CD4-positive, alpha-beta T cell (primary cell): ENCODE measurements around the gene HSFX1. TPM values are rescaled to one million over a fixed set of nuclear protein-coding genes. Genes with fewer than 3 reads are reported as not detected.
"Not testable (repeated sequence)": the region's sequence is repeated elsewhere in the genome, so short reads cannot be mapped to it uniquely, and the experiment has no call there.

ENCODE experiments used
- ATAC-seq: fragments of 200-7000 bp; cut with Tn5 transposase; one replicate; pipeline ENCODE4 v1.10.0; 2022; ENCODE audit warnings: mild to moderate bottlenecking; ENCODE audit not compliant: poor library complexity
- CTCF ChIA-PET: fragments of 350-600 bp; sonication (Branson Sonifier 250); formaldehyde crosslinking; loops from one replicate; lab custom pipeline; 2021; ENCODE audit warnings: antibody characterized with exemption, inconsistent platforms; lab: Charles Lee
- POLR2A ChIA-PET: fragments of 350-600 bp; sonication (Branson Sonifier 250); formaldehyde crosslinking; loops from one replicate; lab custom pipeline; 2021; ENCODE audit warnings: antibody characterized with exemption, inconsistent platforms; lab: Charles Lee
- DNase-seq, 14 experiments: peaks; one replicate each; pipeline ENCODE4 v3.0.0-alpha.2; 2013 to 2020; ENCODE audit warnings: mixed read lengths in 2 of 14
- H3K27ac ChIP-seq, 2 donors: one replicate each; pipeline versions ENCODE4 v1.5.1 to v1.7.0; 2013; ENCODE audit warnings: low read length in 2 of 2, low read depth in 1 of 2, mild to moderate bottlenecking in 1 of 2
- H3K27me3 ChIP-seq, 2 experiments: 1 replicate in 1 of 2; 2 replicates in 1 of 2; pipeline versions ENCODE4 v1.6.1 to v1.7.0; 2013; ENCODE audit warnings: low read length in 2 of 2, control low read depth in 1 of 2, mild to moderate bottlenecking in 1 of 2, moderate library complexity in 1 of 2; ENCODE audit not compliant: insufficient read depth in 2 of 2, control insufficient read depth in 1 of 2
- H3K36me3 ChIP-seq: one replicate; pipeline ENCODE4 v1.6.1; 2013; ENCODE audit warnings: low read length, control low read depth; ENCODE audit not compliant: insufficient read depth
- H3K4me1 ChIP-seq: one replicate; pipeline ENCODE4 v1.6.1; 2013; ENCODE audit warnings: low read length, control low read depth; ENCODE audit not compliant: insufficient read depth
- H3K4me3 ChIP-seq: one replicate; pipeline ENCODE4 v1.5.1; 2013; ENCODE audit warnings: mild to moderate bottlenecking, low read length, moderate library complexity
- H3K9me3 ChIP-seq, 2 experiments: 1 replicate in 1 of 2; 2 replicates in 1 of 2; pipeline versions ENCODE4 v1.6.1 to v1.7.0; 2013; ENCODE audit warnings: low read length in 2 of 2, mild to moderate bottlenecking in 2 of 2, control low read depth in 1 of 2, moderate library complexity in 1 of 2; ENCODE audit not compliant: control insufficient read depth in 1 of 2, insufficient read depth in 1 of 2
- H3K27ac Mint-ChIP-seq: one replicate; pipeline ENCODE4 v1.8.0; 2020; ENCODE audit warnings: mixed read lengths
- H3K27me3 Mint-ChIP-seq: one replicate; pipeline ENCODE4 v1.8.0; 2021; ENCODE audit warnings: mixed read lengths
- H3K36me3 Mint-ChIP-seq: one replicate; pipeline ENCODE4 v1.8.0; 2021; ENCODE audit warnings: low read depth, mixed read lengths
- H3K4me1 Mint-ChIP-seq: one replicate; pipeline ENCODE4 v1.8.0; 2021; ENCODE audit warnings: low read depth, mixed read lengths
- H3K4me3 Mint-ChIP-seq: one replicate; pipeline ENCODE4 v1.8.0; 2020; ENCODE audit warnings: mild to moderate bottlenecking, mixed read lengths
- H3K9me3 Mint-ChIP-seq: one replicate; pipeline ENCODE4 v1.8.0; 2020; ENCODE audit warnings: mixed read lengths
- intact Hi-C, 2 experiments: fragments of 100-400 bp; cut with DNase I in 1 of 2; cut with micrococcal nuclease in 1 of 2; formaldehyde crosslinking; loops; one replicate each; pipeline versions ENCODE4 v1.15.1 to v1.9.0; 2023 to 2025; cut with DNase I, micrococcal nuclease
- polyA plus RNA-seq, 2 donors: library from polyadenylated mRNA; unstranded; fragments of 120-200 nt; gene quantifications; one replicate each; pipeline ENCODE4 v1.2.1, GENCODE V29; 2013
- total RNA-seq, 174 experiments: library from RNA in 2 of 174; stranded (reverse) in 2 of 174; gene quantifications; one replicate each; pipeline ENCODE4 v1.2.3 and lab custom pipeline; 2021 to 2026

Gene HSFX1
- under 1 TPM in 1 of 2 experiments, not detected in 1; 0.30 TPM for total RNA-seq
- 0.47 TPM for polyA plus RNA-seq (2013, experiment 1 of 2)
- 0.79 TPM for polyA plus RNA-seq (2013, experiment 2 of 2)
- 0 to 0.54 (median 0.05) reads per million in 172 experiments for total RNA-seq (lab: John Stamatoyannopoulos, UW)

- H3K4me1 Mint-ChIP-seq, H3K4me1 ChIP-seq, POLR2A ChIA-PET, H3K4me3 Mint-ChIP-seq, CTCF ChIA-PET, H3K9me3 Mint-ChIP-seq, H3K9me3 ChIP-seq, H3K36me3 Mint-ChIP-seq, H3K4me3 ChIP-seq, ATAC-seq, H3K27ac Mint-ChIP-seq, H3K36me3 ChIP-seq, DNase-seq, intact Hi-C loops, H3K27ac ChIP-seq, H3K27me3 Mint-ChIP-seq, H3K27me3 ChIP-seq: not testable (repeated sequence)
Measured at GRCh38 chrX:149773768-149774167, at the start of gene HSFX1. Gene HSFX1 (plus strand): TSS chrX:149774068. CDS start chrX:149774682, 614 bp downstream.

DNA sequence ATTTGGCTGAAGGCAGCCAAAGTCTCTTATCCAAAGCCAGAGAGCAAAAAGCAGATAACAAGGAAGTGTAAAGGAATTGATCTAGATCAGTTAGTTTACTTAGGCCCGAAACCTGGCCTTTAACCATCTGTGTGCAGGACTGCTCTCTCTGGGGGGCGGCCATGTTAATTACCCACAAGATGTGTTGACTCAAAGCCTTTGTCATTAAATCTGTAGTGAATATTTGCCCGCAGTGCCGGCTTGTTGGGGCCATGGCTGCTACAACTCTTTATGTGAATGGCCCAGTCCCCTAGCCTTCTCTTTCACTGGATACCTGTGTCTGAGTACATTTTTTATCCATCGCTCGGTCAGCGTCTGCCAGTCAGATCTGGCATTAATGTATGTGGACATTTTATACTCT is 46.6 kb upstream of the HSFX1 start:
- H3K27me3 ChIP-seq, H3K9me3 Mint-ChIP-seq, H3K4me3 Mint-ChIP-seq, H3K27ac Mint-ChIP-seq, H3K36me3 ChIP-seq, ATAC-seq, H3K4me1 ChIP-seq, H3K27ac ChIP-seq, DNase-seq, H3K36me3 Mint-ChIP-seq, H3K4me3 ChIP-seq, H3K9me3 ChIP-seq, H3K27me3 Mint-ChIP-seq, CTCF ChIA-PET, intact Hi-C loops, H3K4me1 Mint-ChIP-seq, POLR2A ChIA-PET: not testable (repeated sequence)

DNA sequence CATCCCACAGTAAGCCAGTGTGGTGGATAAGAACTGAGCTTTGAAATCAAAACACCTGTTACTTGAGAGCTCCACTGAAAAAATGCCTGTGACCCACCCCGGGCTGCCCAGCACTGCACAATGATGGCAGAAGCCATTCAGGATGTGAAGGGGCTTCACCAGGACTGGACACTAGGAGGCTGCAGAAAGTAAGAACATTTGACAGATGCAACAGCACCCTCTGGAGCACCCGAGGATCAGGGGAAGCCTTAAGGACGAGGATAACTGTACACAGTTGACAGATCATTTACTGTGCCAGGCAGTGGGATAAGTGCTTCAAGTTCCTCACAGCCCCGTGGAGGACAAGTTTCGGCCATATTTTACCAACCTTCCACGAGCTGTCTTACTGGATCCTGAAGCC is 31.6 kb upstream of the HSFX1 start:
- H3K27ac ChIP-seq, POLR2A ChIA-PET, H3K36me3 ChIP-seq, H3K4me3 ChIP-seq, H3K27ac Mint-ChIP-seq, H3K27me3 ChIP-seq, H3K36me3 Mint-ChIP-seq, ATAC-seq, DNase-seq, intact Hi-C loops, H3K4me1 ChIP-seq, H3K4me3 Mint-ChIP-seq, CTCF ChIA-PET, H3K9me3 Mint-ChIP-seq, H3K9me3 ChIP-seq, H3K4me1 Mint-ChIP-seq, H3K27me3 Mint-ChIP-seq: not testable (repeated sequence)

DNA sequence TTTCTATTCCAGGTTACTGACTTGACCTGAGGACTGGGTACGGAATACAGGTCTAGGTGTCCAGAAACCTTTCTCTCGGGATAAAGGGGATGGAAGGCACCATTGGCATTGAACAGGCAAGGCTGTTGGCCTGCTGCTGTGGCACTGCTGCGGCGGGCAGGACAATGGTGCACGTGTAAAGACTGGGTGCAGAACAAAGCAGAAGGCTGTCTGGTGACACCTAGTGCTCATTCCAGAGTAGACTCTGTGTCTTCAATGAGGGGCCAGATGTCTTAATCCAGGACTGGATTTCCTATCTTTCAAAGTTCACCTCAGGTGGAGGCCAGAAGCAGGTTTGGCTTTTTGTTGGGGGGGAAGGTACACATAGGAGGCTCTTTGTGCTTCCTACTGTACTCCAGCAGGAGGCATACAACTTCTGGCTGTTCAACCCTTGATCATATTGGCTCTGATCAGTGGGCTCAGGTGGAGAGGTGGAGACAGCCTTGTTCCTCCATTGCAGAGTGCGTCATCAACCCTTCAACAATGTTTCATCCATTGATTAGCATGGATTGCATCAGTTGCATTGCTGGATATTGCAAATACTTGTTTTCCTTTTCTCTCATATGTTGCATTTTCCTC is 27.4 kb upstream of the HSFX1 start:
- H3K4me3 ChIP-seq, H3K36me3 ChIP-seq, DNase-seq, intact Hi-C loops, H3K27me3 Mint-ChIP-seq, H3K27ac ChIP-seq, H3K9me3 Mint-ChIP-seq, POLR2A ChIA-PET, H3K4me1 Mint-ChIP-seq, H3K4me1 ChIP-seq, H3K36me3 Mint-ChIP-seq, CTCF ChIA-PET, H3K27ac Mint-ChIP-seq, H3K4me3 Mint-ChIP-seq, H3K27me3 ChIP-seq, H3K9me3 ChIP-seq: not testable (repeated sequence)
- peak; percentile 21 for ATAC-seq
